GM19372 (cell line): ENCODE measurements around the gene NTRK2.

Source experiments
- ATAC-seq: cut with Tn5 transposase; IDR thresholded peaks from one replicate; pipeline ENCODE4 v1.9.1; 2021; ENCODE audit warnings: mild to moderate bottlenecking, low read depth, moderate library complexity; ENCODE audit not compliant: unreplicated experiment

The NTRK2 gene

DNA sequence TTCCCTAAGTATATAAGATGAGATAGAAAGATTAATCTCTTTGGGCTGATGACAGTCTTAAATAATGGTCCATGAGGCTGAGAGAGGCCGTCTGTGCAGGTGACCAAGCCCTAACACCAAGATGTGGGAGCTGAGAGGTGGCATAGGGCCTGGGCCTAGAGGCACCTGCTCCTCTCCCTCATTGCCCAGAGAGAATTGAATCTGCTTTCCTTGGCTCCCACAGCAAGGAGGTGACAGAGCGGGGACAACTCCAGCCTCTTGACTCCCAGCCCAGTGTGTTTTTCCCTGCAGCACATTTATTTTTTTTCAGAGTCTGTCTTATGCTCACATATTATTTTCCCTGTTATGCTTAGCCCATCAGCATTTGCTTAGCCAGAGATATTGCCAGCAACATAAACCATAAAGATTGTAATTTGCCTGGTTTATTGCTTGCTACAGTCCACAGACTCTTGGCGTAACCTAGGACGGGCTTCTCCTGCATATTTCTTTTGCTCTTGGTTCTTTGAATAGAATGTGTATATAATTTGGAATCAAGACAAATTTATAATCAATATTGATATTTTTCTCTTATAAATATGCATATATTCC lies 105.6 kb downstream of the NTRK2 start:
- no peak for ATAC-seq

DNA sequence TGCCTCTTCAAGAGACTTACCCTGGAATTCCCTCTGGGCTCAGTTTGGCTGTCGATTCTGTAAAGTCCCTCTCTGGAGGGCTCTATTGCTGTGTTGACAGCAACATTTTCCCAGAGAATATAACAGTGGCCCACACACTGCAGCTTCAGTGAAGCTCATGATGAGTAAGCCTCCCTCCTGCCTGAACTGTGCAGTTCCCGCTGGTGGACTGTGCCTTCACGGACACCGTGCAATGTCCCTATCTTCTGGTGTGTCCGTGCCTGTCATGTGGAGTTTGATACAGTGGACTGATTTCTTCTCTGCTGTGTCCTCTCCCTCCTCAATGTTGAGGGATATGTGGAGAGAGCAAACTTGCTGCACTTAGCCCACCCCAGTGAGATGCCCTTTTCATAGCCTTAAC lies 109.0 kb downstream of the NTRK2 start:
- no peak for ATAC-seq

DNA sequence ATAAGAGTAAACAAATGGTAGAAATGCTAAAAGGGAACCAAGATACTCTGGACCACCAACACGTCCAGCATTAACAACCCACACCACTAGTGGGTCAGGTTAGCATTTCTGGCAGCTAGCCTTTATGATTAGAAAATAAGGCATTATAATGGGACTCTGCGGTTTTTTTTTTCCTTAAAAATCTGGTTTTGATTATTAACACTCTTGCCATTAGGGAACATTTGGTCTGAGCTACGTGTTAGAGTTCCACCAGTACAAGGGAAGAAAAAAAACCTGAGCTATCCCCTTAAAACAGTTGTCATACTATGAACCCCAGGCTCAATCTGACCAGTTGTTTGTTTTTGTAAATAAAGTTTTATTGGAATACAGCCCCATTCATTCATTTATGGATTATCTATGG lies 110.4 kb downstream of the NTRK2 start:
- no peak for ATAC-seq

DNA sequence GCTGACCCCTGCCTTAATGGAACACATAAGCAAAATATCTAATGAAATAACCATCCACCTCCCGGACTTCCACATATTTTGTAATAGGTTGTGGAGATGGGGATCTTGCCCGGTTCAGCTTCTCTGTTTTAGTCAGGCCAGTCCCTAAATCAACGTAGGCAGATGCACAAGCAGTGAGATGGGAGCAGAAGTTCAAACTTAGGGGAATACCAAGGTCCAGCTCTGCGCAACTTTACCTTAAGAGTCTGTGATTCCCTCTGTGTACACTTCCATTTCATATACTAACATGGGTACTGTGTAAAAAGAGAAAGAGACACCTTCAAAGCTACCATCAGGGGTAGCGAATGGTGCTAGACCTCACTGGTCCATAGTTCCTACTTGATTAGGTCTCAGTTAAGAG lies 110.9 kb downstream of the NTRK2 start:
- no peak for ATAC-seq

DNA sequence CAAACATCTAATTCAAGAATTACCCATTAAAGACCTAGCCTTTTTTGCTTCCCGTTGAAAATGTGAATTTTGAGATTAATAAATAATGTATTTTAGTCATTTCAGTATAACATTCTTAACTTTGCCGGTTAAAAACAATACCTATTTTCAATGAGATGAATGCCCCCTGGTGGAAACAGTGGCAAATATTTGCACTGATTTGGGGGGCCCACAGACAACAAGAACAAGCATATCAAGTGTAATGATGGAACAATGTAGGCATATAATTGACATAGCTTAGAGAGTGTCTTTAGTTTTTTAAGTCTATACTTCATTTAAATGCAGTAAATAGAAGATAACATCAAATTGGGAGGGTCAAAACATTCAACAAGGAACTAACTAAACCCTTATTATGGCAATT lies 111.9 kb downstream of the NTRK2 start:
- no peak for ATAC-seq

DNA sequence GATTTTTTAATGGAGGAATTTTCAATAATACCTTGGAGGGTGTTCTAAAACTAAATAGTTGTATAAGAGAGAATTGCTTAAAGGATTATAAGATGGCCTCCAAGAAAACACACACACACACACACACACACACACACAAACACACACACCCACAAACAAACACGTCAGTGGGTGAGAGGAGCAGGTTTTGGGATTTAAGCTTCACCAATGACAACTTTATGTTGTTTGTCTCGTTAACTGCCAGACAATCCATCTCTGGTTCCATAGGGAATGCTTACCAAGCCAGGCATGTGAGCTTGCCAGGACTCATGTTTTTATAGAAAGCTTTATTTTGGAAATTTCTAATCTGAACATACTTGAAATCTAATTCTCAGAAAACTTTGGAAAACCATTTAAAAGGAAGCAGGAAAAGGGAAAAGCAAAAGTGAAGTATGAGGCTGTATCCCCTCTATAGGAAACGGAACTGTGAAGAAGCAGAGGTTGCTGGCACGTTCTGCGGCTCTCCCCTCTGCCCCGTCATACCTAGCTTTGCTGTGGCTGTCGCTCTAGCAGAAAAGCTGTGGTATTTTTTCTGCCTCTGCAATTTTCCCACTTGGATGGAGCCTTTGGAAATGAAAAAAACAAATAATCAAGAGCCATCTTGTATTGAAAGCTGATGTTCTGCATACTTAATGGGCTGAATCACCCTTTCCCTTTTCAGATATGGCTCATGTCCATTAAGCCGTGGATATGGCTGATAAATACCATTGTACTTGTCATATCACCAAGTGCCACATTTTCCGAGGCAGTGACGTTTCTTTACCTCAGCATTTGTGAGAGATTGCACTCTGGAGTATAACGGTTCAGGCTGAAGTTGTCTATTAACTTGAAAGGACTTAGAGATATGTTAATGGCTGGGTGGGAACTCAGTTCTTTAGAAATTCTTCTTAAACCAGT lies 112.7 kb downstream of the NTRK2 start:
- no peak for ATAC-seq

DNA sequence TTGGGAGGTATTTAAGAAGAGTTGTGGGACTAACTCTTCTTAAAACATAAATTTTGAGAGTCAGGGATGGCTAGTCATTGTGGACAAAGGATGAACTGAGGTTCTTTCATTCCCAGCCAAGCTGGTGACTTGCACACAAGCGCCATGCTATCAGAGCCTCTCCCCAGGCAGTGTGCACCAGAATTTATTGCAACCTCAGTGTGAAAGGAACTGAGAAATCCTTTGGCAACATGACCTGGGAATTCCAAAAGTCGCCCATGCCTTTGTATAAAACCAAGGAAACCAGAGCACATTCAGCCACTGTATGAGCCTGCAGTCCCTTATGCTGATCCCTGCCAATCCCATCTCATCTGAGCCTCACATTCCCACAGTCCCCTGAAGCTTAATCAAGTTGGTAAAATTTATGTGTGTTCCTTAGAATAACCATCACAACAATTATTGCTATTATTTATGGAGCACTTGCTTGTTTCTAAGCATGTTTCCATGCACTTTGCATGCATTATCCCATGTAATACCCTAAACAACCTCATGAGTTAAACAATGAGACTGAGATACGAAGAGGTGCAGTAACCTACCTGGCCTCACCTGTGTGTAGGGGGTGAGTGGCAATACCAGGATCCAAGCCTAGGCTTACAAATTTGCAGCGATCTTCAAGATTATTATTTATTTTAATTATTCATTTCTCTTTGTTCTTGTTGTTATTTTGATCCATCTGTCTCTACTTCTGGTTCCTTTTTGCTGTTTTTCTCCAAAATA lies 116.4 kb downstream of the NTRK2 start:
- no peak for ATAC-seq

DNA sequence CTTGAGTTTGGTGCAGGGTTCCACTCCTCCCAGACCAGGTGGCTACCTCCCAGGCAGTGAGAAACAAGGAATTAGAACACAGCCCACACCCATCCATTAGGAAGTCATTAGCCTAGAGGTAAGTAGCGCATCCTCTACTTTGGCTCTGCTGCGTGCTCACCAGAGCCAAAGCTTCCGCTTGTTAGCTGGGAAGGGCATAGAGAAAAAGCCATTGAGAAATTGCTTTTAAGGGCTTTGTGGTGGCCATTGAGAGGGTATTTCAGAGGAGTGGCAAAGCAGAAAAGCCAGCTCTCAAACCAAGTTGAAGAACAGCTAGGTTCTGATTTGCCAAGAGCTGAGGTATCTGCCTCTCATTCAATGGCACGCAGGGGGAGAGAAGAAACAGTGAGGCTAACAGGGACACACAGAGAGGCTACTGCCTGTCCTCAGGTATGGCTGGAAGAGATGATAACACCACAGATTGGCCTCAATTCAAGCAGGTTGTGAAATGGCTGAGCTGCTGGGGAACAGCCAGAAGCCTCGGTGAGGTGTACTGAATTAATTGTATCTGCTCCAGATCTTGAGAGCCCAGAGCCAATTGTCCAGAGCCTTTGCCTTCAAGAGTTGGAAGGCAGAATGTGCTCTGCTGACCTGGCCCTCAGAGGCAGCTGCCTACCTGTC lies 119.4 kb downstream of the NTRK2 start:
- no peak for ATAC-seq

DNA sequence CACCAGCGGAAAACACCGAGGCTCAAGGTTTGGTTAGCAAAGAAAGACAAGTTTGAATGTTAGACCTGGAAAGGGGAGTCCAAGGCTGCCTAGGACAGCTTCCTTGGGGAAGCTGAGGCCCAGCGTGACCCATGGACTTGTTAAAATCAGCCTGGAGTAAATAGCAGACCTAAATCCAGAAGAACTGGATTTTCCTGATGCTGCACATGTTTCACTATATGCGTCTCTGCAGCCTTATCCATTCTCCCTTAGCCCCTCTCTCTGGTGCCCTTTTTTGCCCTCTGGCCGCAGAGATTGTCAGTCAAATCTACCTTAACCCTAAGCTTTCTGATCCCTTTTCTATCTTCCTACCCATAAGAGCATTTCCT lies 119.9 kb downstream of the NTRK2 start:
- no peak for ATAC-seq

DNA sequence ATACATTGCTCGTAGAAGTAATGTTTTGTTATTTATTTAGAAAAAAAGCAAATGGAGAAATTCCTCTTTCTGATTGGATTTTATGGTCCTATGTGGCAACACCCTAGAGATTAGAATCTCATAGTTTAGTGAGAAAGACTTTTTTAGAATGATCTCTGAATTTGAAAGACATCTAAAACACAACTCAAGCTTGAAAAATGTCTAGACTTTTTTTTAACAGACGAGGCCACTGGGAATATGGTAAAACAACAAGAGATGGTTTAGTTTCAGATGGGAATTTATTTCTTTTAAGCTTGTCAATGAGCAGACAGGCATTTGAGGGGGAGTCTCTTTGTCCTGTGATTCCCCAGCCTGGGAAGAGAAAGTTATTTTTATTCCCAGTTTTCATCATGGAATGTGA lies 122.1 kb downstream of the NTRK2 start:
- ATAC-seq, result no peak

DNA sequence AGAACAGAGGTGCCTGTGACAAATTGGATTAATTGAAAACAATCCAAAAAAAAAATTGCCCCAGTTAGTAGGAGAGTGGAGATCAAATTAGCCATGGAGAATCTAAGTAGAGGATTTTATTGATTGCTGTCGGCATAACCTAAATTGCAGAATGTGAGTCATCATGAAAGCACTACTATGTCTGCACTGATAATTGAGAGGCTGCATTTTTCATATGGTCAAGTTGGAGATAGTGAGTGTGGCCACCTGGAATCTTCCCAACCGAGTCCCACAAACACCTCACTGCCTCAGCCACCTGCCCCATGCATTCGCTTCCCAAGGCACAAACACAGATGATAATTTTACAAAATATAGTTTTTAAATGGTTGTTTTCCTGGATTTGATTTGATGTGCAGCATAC lies 123.7 kb downstream of the NTRK2 start:
- no peak for ATAC-seq

DNA sequence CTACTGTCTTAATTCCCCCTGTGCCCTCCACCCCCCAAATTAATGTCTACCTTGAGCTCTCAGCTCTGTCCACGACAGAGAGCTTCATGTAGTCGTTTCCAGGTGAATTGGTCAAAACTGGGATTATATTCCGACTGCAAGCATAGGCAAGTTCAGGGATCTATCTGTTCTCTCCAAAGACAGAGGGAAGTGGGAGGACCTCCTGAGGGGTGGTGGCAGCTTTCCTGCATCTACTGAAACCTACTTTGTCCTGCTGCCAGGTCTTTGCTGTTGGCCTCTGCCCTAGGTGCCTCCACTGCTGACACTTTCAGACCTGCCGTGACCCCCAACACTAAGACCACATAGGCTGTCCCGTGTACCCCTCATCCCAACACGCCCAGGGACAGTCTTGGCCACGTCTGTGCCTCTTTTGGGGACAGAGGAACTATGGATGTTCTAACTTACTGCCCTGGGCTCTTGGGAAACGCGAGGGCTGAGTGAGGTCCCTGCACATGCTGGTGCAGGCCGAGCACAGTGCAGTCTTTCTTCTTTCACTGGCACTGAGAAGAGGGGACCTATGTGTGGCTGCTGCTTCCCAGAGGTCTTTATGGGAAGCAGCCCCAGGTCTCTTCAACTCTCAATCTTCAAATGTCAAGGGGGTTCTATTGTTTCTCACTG lies 125.6 kb downstream of the NTRK2 start:
- no peak for ATAC-seq

DNA sequence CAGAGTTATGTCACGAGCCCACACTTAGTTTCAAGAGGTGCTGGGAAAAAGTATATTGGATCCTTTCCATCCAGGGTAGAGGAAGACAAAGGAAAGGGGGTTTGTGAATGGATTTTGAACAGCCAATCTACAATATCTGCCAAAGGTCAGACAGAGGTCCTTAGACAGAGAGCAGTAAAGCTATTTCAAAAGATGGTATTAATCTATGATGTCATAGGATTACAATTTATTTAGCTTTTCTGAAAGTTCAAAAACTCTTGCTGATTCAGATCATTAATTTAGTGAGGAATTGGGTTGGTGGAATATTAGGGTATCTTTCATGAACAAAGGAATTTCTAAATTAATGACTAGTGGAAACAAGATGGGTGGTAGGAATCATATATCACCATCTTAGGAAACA lies 126.9 kb downstream of the NTRK2 start:
- no peak for ATAC-seq

DNA sequence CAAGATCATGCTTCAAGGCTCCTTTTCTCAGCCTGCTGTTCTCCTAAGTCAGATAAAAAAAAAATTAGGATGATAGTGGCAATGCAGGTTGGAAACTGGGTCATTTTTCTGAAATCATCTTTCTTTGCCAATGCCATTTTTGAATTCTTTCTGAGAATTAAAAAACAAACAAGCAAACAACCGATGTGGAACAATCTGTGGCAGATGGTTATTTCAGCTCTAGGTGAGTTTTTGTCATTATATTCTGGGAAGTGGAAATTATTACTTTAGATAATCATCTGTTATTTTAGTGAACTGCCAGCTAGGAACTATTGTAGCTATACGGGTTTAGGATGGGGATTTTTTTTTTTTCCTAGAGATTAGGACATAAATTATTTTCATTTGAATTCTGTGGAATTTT lies 129.7 kb downstream of the NTRK2 start:
- ATAC-seq, result no peak

DNA sequence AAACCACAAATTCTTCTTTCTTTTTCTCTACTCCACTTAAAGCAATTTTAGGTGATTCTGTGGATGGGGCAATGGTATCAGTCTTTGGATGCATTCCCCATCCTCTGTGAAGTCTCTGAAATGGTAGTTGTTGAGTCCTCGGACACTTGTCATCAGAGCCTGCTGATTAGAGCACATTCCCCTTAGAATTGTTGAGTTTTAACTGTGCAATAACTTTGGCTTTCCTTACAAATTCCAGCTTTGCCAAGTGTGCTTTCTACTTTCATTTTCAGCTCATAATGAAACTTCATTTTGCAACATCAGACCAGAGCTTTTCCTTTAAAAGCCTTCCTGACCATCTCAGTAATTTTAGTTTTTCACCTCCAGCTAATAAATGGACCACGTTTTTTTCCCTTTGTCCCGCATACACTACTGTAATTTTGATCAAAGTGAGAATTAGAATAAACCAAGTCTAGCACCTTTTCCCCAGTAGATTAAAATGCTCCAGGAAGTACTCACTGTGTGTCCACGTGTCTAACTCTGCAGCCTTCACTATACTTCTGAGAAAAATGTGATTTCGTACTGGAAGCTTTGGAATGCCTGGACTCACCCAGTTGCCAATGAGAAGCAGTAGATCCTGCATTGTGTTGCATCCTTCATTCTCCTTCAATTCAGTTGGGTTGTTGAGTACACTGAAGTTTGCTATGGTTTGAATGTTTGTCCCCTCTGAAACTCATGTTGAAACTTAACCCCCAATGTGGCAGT lies 135.6 kb downstream of the NTRK2 start:
- ATAC-seq, result no peak

DNA sequence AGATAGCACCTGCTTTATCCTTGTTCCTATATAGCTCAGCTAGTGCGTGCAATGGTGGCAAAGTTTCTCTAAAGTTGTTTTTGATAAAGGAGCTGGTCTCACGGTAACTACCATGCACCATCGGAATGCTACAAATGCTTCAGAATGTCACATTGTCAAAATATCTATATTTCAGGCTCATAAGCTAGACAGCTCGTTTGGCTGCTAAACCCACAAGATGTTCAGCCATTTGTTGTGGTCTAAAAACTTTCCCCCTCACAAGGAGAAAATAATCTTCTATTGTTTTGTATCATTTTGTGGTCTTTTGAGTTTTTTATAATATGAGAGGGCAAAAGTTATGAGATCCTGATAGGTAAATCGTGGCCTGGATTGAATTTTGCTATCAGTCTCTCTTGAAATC lies 137.9 kb downstream of the NTRK2 start:
- no peak for ATAC-seq

DNA sequence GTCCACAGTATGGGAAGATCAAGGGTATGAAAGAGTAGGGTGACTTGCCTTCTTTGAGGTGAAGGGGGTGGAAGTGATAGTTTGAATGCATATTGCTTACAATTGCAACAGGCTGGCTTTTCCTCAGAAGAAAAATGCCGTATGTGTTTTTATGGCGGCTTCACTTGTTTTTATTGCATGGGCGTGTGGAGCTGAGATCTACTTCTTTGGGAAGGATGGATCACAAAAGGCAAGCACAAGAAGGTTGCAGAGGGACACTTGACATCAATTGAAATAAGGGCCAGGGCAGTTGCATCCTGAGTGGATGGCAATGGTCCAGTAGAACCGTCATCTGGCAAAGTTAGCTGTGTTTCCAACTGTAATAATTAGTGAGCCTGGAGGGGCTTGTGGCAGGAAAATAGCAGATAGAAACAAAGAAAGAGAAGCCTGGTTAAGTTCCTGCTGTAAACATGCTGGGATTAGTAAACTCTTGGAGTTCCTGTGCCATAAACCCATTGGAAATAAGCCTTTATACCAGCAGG lies 138.4 kb downstream of the NTRK2 start:
- no peak for ATAC-seq

DNA sequence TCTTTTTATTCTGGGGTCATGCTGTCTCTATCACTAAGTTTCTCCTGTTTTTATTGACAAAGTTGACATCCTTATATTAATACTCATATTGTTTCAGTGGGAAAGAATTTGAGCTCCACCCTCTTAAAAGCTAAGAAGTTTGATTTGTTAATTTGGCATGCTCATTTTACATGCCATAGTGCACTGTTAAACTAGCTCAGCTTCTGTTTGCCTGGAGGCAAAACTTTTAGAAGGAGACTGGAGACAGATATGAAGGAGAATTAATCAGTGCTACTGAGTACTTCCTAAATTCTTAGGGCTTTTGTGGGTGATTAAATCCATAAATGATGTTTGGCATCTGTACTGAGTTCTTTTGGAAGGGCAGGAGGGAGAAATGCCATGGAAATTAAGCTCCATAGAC lies 138.9 kb downstream of the NTRK2 start:
- ATAC-seq, result no peak

DNA sequence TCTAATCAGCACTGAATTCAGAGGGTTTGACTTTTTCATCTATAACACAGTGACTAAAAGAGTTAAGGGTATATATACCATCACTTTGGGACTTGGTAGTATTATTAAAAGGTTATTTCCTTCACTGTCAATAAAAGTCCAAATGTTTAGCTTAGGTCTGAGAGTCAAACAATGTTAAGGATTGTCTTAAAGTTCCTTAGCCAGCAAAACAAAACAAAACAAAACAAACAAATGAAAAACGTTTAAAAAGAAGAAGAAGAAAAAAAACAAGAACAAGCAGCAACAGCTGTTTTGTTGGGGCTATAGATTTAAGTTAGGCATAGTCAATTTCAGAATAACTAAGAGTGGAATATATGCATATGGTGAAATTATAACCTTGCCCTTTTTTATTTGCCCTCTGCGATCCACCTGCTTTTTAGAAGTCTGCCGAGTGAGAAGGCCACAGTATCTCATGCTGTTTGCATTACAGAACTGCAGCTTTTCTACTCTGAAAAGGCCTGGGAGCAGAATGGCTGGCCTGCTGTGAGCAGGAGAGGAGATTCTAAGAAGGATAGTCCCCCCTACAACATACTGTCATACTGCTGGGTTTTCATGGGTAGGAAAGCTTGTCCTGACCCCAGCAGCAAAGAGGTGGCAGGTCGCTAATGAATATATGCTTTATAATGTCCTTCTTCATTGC lies 141.7 kb downstream of the NTRK2 start:
- no peak for ATAC-seq
